Heart right ventricle (tissue), 16 donors: ENCODE data around the gene RPL12. TPM values are rescaled to one million over a fixed set of nuclear protein-coding genes. Genes with fewer than 3 reads are reported as not detected.

Source experiments
- ATAC-seq, 8 donors: fragments of 200-7000 bp; cut with Tn5 transposase; one replicate each; pipeline ENCODE4 v1.9.1; 2020; ENCODE audit warnings: mild to moderate bottlenecking in 8 of 8, moderate library complexity in 8 of 8, moderate number of reproducible peaks in 1 of 8
- DNase-seq, 2 donors: peaks; one replicate each; pipeline ENCODE4 v3.0.0-alpha.2; 2020
- H3K27ac ChIP-seq, 10 donors: fragments of 200-600 bp; sonication (generic) in 2 of 10; one replicate each; pipeline versions ENCODE4 v1.5.0 to v1.8.0; 2020 to 2022; ENCODE audit warnings: mild to moderate bottlenecking in 3 of 10
- H3K27me3 ChIP-seq, 7 donors: fragments of 200-600 bp; one replicate each; pipeline ENCODE4 v1.8.0; 2021 to 2022; ENCODE audit warnings: mild to moderate bottlenecking in 2 of 7
- H3K36me3 ChIP-seq, 9 donors: fragments of 200-600 bp; sonication (generic) in 1 of 9; one replicate each; pipeline versions ENCODE4 v1.5.0 to v1.8.0; 2020 to 2022; ENCODE audit warnings: mild to moderate bottlenecking in 2 of 9
- H3K4me1 ChIP-seq, 9 donors: fragments of 200-600 bp; sonication (generic) in 1 of 9; one replicate each; pipeline versions ENCODE4 v1.5.0 to v1.8.0; 2020 to 2022; ENCODE audit warnings: mild to moderate bottlenecking in 4 of 9
- H3K4me3 ChIP-seq, 10 donors: fragments of 200-600 bp; sonication (generic) in 2 of 10; one replicate each; pipeline versions ENCODE4 v1.5.0 to v1.8.0; 2020 to 2022; ENCODE audit warnings: mild to moderate bottlenecking in 7 of 10, moderate library complexity in 2 of 10
- H3K9me3 ChIP-seq, 11 donors: fragments of 200-600 bp in 10 of 11; sonication (generic) in 2 of 11; one replicate each; pipeline versions ENCODE4 v1.5.0 to v1.8.0; 2013 to 2022; ENCODE audit warnings: mild to moderate bottlenecking in 2 of 11, control low read depth in 1 of 11, moderate library complexity in 1 of 11
- WGBS, 2 donors: extraction: QIAGEN DNeasy Blood & Tissue Kit; methylation state at CpG; one replicate each; pipeline ENCODE4 v1.1.7; 2013; ENCODE audit warnings: inconsistent platforms in 1 of 2; 5-methylcytosine and 5-hydroxymethylcytosine counted together
- intact Hi-C, 10 donors: fragments of 100-400 bp; cut with DNase I; formaldehyde crosslinking; loops; one replicate each; pipeline versions ENCODE4 v1.11.1 to v1.14.2; 2022
- polyA plus RNA-seq, 2 donors: library from polyadenylated mRNA; stranded (reverse); fragments of 200-250 nt; gene quantifications; one replicate each; pipeline ENCODE4 v1.2.3, GENCODE V29; 2013
- total RNA-seq, 10 donors: library from RNA; stranded (reverse); fragmentation: NEBNext Ultra II Directional in 3 of 10; extraction: Animal tissue kit (Norgen Biotek cat#: 25700) in 3 of 10; gene quantifications; one replicate each; pipeline versions ENCODE4 v1.2.1 to v1.2.4, GENCODE V29; 2021 to 2023
- TF ChIP-seq, protein P1 (sequence below), 9 donors: fragments of 200-600 bp; sonication (generic) in 2 of 9; IDR thresholded peaks; one replicate each; pipeline versions ENCODE4 v1.5.0 to v1.8.0; 2021 to 2022; ENCODE audit warnings: antibody characterized with exemption in 9 of 9, mild to moderate bottlenecking in 5 of 9, moderate library complexity in 1 of 9
- donor health status: Arrhythmogenic right ventricular cardiomyopathy.
- donor health status: ischemic (EF 13 %, LVEDD 7.1; RV severe dilation, severe dysfunction).
- donor health status: healthy with polysubstance abuse.
- donor health status: DM: no; HTN: yes; CAD: no.
- donor health status: DM: no; HTN: no; CAD: no.
- donor health status: ischemic (EF 25% LVEDD 6.9; RV normal size, moderate dysfunction).
- donor health status: ischemic (EF 25% LVEDD 5.7; RV mildly dilated, moderate dysfunction).
- donor health status: healthy.
- donor health status: DM: yes; HTN: yes; CAD: no.
- donor health status: Ischemic cardiomyopathy.
- donor health status: ischemic (EF 35%, LVEDD 5.7; RV mildly dilated, moderate dysfunction).
- donor health status: nonischemic (EF 11% LVEDD 7.7; RV severe dilation, severe dysfunction).
- donor health status: DM: yes; HTN: yes; CAD: no.
- donor health status: PGD.
- donor health status: ischemic (EF 29% LVEDD 5.4; RV normal size, mild dysfunction).
- donor health status: nonischemic (EF 23%, LVEDD 6.1; RV moderate dilation, normal function).

The RPL12 gene
- total and polyA plus RNA-seq, 12 donors = 409 to 1,920 (median 536) TPM

DNA sequence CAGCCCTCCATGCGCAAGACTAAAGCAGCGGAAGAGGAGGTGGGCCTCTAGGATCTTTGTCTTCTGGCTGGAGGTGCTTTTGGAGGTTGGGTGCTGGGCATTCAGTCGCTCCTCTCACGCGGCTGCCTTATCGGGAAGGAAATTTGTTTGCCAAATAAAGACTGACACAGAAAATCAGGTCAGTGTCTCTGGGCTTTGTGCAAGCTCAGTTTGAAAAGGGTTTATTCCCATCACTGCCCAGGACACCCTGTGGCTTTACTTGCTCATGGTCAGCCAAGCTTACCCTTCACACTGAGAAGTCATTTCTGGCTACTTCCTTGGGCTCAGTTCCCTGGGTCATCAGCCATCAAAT lies 43.7 kb downstream of the RPL12 start:
- Histone ChIP-seq H3K4me3 (no peak overlapping the region), H3K27ac (peak overlapping the region in 6 of 10 donors; percentile 13 to 61 (median 24)), H3K27me3 (no peaks in the 10 kb centered on the region), H3K36me3 (peaks cover 0 to 46% (median 27%) of the 10 kb centered on the region in 9 donors), H3K4me1 (peaks cover 0 to 22% (median 15%) of the 10 kb centered on the region in 9 donors), H3K9me3 (no peaks in the 10 kb centered on the region)
- 31 to 51% methylated on average over 6 of the region's 6 CpGs for WGBS, 2 donors
- TF ChIP-seq, protein P1, sequence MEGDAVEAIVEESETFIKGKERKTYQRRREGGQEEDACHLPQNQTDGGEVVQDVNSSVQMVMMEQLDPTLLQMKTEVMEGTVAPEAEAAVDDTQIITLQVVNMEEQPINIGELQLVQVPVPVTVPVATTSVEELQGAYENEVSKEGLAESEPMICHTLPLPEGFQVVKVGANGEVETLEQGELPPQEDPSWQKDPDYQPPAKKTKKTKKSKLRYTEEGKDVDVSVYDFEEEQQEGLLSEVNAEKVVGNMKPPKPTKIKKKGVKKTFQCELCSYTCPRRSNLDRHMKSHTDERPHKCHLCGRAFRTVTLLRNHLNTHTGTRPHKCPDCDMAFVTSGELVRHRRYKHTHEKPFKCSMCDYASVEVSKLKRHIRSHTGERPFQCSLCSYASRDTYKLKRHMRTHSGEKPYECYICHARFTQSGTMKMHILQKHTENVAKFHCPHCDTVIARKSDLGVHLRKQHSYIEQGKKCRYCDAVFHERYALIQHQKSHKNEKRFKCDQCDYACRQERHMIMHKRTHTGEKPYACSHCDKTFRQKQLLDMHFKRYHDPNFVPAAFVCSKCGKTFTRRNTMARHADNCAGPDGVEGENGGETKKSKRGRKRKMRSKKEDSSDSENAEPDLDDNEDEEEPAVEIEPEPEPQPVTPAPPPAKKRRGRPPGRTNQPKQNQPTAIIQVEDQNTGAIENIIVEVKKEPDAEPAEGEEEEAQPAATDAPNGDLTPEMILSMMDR (IDR thresholded peaks at IDR 0.05) = no peak
- intact Hi-C loops = no loop called here
- DNase-seq (no peak), ATAC-seq (peak in 1 of 8 donors; percentile 19)

DNA sequence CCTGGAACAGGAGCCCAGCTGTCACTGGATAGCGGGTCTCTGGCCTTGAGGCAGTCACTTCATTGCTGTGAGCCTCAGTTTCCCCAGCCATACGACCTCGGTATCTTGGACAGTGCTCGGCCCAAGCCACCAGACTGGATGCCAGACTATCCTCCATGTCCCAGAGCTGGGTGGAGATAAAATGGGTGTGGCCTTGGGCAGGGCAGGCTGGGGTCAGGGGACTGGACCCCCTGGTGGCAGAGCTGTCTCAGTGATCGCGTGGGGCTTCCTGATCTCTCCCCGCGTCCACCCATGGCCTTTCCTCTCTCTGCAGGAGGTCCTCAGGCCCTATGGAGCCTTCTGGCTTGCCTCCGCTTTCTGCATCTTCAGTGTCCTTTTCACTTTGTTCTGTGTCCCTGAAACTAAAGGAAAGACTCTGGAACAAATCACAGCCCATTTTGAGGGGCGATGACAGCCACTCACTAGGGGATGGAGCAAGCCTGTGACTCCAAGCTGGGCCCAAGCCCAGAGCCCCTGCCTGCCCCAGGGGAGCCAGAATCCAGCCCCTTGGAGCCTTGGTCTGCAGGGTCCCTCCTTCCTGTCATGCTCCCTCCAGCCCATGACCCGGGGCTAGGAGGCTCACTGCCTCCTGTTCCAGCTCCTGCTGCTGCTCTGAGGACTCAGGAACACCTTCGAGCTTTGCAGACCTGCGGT lies 44.3 kb downstream of the RPL12 start:
- peaks cover 0 to 51% (median 27%) of the 10 kb centered on the region in 9 donors for H3K36me3 ChIP-seq
- peaks cover 0 to 18% (median 15%) of the 10 kb centered on the region in 9 donors for H3K4me1 ChIP-seq
- peak overlapping the region in 6 of 10 donors; percentile 13 to 61 (median 24) for H3K27ac ChIP-seq
- DNase-seq = no peak
- intact Hi-C loops = no loop called here
- peak in 6 of 8 donors; percentile 23 to 50 (median 32) for ATAC-seq
- no peaks in the 10 kb centered on the region for H3K27me3 ChIP-seq
- whole genome bisulfite sequencing, 2 donors = 39 to 50% methylated on average over 13 of the region's 13 CpGs
- H3K9me3 ChIP-seq = no peaks in the 10 kb centered on the region
- TF ChIP-seq, protein P1 (IDR thresholded peaks at IDR 0.05) = no peak
- no peak overlapping the region for H3K4me3 ChIP-seq

DNA sequence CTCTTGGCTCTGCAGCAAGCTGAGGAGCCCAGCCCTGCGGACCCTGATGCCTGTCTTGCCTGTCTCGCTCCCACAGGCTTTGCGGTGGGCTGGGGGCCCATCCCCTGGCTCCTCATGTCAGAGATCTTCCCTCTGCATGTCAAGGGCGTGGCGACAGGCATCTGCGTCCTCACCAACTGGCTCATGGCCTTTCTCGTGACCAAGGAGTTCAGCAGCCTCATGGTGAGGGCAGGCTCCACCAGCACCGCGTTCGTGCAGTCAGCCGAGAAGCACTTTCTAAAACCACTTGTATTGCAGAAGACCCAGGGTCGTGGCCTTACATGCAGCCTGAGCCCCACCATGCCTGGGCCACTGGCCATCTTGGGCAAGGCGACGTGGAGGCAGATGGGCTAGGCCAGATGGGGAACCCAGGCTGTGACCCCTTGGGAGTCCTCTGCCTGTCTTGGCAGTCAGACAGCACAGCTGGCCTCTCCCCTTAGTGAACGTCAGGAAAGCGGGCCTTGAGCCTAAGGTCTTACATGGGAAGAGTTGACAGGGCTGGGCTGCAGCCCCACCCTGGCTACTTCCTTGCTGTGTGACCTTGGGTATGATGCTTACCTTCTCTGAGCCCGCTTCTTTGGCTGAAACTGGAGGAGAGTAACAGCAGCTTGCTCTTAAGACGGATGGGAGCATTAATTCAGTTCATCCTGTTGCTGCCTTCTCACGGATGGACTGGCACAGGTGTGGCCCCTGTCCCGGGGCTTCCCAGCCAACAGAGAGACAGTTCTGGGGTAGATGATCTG lies 45.7 kb downstream of the RPL12 start:
- peaks cover 0 to 17% (median 14%) of the 10 kb centered on the region in 9 donors for H3K4me1 ChIP-seq
- intact Hi-C loops = no loop called here
- TF ChIP-seq, protein P1 (IDR thresholded peaks at IDR 0.05) = no peak
- 88 to 90% methylated on average over 20 of the region's 20 CpGs for WGBS, 2 donors
- no peaks in the 10 kb centered on the region for H3K9me3 ChIP-seq
- H3K4me3 ChIP-seq = no peak overlapping the region
- H3K27ac ChIP-seq = no peak overlapping the region
- ATAC-seq (peak in 1 of 8 donors; percentile 13), DNase-seq (no peak)
- H3K27me3 ChIP-seq = no peaks in the 10 kb centered on the region
- peaks cover 0 to 55% (median 27%) of the 10 kb centered on the region in 9 donors for H3K36me3 ChIP-seq

DNA sequence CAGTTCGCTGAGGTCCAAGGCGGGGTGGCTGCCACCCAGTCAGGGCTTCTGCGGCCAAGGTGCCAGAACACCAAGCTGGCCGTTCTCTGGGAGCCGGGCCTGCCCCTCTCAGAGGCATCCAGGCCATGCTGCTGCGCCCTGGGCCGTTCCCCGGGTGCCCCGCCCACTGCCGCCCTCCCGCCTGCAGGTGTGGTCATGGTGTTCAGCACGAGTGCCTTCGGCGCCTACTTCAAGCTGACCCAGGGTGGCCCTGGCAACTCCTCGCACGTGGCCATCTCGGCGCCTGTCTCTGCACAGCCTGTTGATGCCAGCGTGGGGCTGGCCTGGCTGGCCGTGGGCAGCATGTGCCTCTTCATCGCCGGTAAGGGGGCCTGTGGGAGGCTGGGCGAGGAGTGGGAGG lies 46.6 kb downstream of the RPL12 start:
- Histone ChIP-seq H3K36me3 (peaks cover 0 to 63% (median 27%) of the 10 kb centered on the region in 9 donors), H3K4me3 (no peak overlapping the region), H3K27ac (no peak overlapping the region), H3K9me3 (no peaks in the 10 kb centered on the region), H3K4me1 (peaks cover 0 to 17% (median 14%) of the 10 kb centered on the region in 9 donors), H3K27me3 (no peaks in the 10 kb centered on the region)
- ATAC-seq = peak in 1 of 8 donors; percentile 17
- DNase-seq = no peak
- 93 to 94% methylated on average over 23 of the region's 23 CpGs for WGBS, 2 donors
- TF ChIP-seq, protein P1 (IDR thresholded peaks at IDR 0.05) = no peak
- intact Hi-C loops = no loop called here
